Peyer's patch (tissue), 4 donors: ENCODE measurements around the gene ANK2.

Source experiments
- CTCF ChIP-seq, 6 experiments: fragments of 450-650 bp in 4 of 6; fragments of 200-600 bp in 2 of 6; sonication (generic) in 1 of 6; IDR thresholded peaks; one replicate each; pipeline ENCODE4 v1.5.1; 2017 to 2019; ENCODE audit warnings: antibody characterized with exemption in 6 of 6, mild to moderate bottlenecking in 3 of 6, moderate library complexity in 1 of 6
- POLR2A ChIP-seq, 2 donors: fragments of 450-650 bp; IDR thresholded peaks; one replicate each; pipeline ENCODE4 v1.5.1; 2017; ENCODE audit warnings: antibody characterized with exemption in 2 of 2, mild to moderate bottlenecking in 2 of 2, moderate library complexity in 2 of 2

- TF ChIP-seq CTCF (IDR thresholded peaks at IDR 0.05) (no peak), POLR2A (IDR thresholded peaks at IDR 0.05) (no peak)
Measured at GRCh38 chr4:113397114-113397701, 347.8 kb downstream of the ANK2 start.
